H9 (cell line): ENCODE results near the gene KRT39. TPM values are rescaled to one million over a fixed set of nuclear protein-coding genes. Genes with fewer than 3 reads are reported as not detected.

ENCODE experiments used
- DNase-seq: peaks from one replicate; pipeline ENCODE4 v3.0.0-alpha.2; 2017
- H2AFZ ChIP-seq: one replicate; pipeline ENCODE4 v1.6.1; 2013; ENCODE audit warnings: mild to moderate bottlenecking, low read length, control low read depth, moderate library complexity
- H2AK5ac ChIP-seq: 2 replicates; pipeline ENCODE4 v1.6.1; 2013; ENCODE audit warnings: low read length, control low read depth, mixed read lengths; ENCODE audit not compliant: insufficient read length
- H2BK120ac ChIP-seq: one replicate; pipeline ENCODE4 v1.6.1; 2013; ENCODE audit warnings: low read depth, mild to moderate bottlenecking, low read length, control low read depth, inconsistent platforms; ENCODE audit not compliant: poor library complexity, severe bottlenecking
- H2BK12ac ChIP-seq: 2 replicates; pipeline ENCODE4 v1.6.1; 2013; ENCODE audit warnings: low read length, control low read depth, mixed read lengths, low read depth; ENCODE audit not compliant: insufficient read length
- H2BK15ac ChIP-seq: 2 replicates; pipeline ENCODE4 v1.6.1; 2013; ENCODE audit warnings: low read depth, low read length, control low read depth
- H2BK20ac ChIP-seq: one replicate; pipeline ENCODE4 v1.6.1; 2013; ENCODE audit warnings: low read depth, mild to moderate bottlenecking, low read length, control low read depth, inconsistent platforms; ENCODE audit not compliant: poor library complexity, severe bottlenecking
- H2BK5ac ChIP-seq: 2 replicates; pipeline ENCODE4 v1.6.1; 2013; ENCODE audit warnings: low read length, control low read depth, mixed read lengths; ENCODE audit not compliant: insufficient read length
- H3K14ac ChIP-seq: 2 replicates; pipeline ENCODE4 v1.6.1; 2013; ENCODE audit warnings: low read length, control low read depth; ENCODE audit not compliant: insufficient read depth
- H3K18ac ChIP-seq: 2 replicates; pipeline ENCODE4 v1.6.1; 2013; ENCODE audit warnings: low read depth, mild to moderate bottlenecking, mixed read lengths, low read length, control low read depth; ENCODE audit not compliant: insufficient read length
- H3K23ac ChIP-seq: 2 replicates; pipeline ENCODE4 v1.6.1; 2013; ENCODE audit warnings: low read length, control low read depth, mixed read lengths, low read depth; ENCODE audit not compliant: insufficient read length
- H3K23me2 ChIP-seq: 2 replicates; pipeline ENCODE4 v1.6.1; 2013; ENCODE audit warnings: low read depth, mild to moderate bottlenecking, mixed read lengths, low read length, control low read depth; ENCODE audit not compliant: insufficient read length, poor library complexity, severe bottlenecking
- H3K27ac ChIP-seq: 2 replicates; pipeline ENCODE4 v1.5.1; 2013; ENCODE audit warnings: low read length, control low read depth, mixed read lengths, low read depth; ENCODE audit not compliant: insufficient read length
- H3K27me3 ChIP-seq: 2 replicates; pipeline ENCODE4 v1.6.1; 2013; ENCODE audit warnings: low read length, control low read depth, inconsistent platforms; ENCODE audit not compliant: insufficient read depth
- H3K4ac ChIP-seq: 2 replicates; pipeline ENCODE4 v1.6.1; 2013; ENCODE audit warnings: low read depth, mild to moderate bottlenecking, control low read depth, inconsistent platforms, low read length, moderate library complexity
- H3K4me1 ChIP-seq: 2 replicates; pipeline ENCODE4 v1.6.1; 2013; ENCODE audit warnings: low read length, control low read depth, inconsistent platforms; ENCODE audit not compliant: insufficient read depth
- H3K4me2 ChIP-seq: 2 replicates; pipeline ENCODE4 v1.6.1; 2013; ENCODE audit warnings: low read length, control low read depth, mixed read lengths; ENCODE audit not compliant: insufficient read length, insufficient read depth
- H3K56ac ChIP-seq: 2 replicates; pipeline ENCODE4 v1.6.1; 2013; ENCODE audit warnings: low read depth, mild to moderate bottlenecking, mixed read lengths, low read length, control low read depth; ENCODE audit not compliant: insufficient read length
- H3K79me1 ChIP-seq: 2 replicates; pipeline ENCODE4 v1.6.1; 2013; ENCODE audit warnings: low read depth, mild to moderate bottlenecking, moderate library complexity, low read length, control low read depth, inconsistent platforms; ENCODE audit not compliant: insufficient read depth, poor library complexity, severe bottlenecking
- H3K79me2 ChIP-seq: 2 replicates; pipeline ENCODE4 v1.6.1; 2013; ENCODE audit warnings: low read length, control low read depth, inconsistent platforms; ENCODE audit not compliant: insufficient read depth
- H3K9ac ChIP-seq: 2 replicates; pipeline ENCODE4 v1.6.1; 2013; ENCODE audit warnings: low read length, control low read depth, mixed read lengths; ENCODE audit not compliant: insufficient read length; ENCODE audit errors: extremely low read depth
- H3K9me3 ChIP-seq: one replicate; pipeline ENCODE4 v1.6.1; 2013; ENCODE audit warnings: low read depth, low read length, inconsistent platforms; ENCODE audit not compliant: control insufficient read depth
- H3T11ph ChIP-seq: one replicate; pipeline ENCODE4 v1.6.1; 2013; ENCODE audit warnings: mild to moderate bottlenecking, low read length, control low read depth, inconsistent platforms
- H4K20me1 ChIP-seq: one replicate; pipeline ENCODE4 v1.6.1; 2013; ENCODE audit not compliant: control insufficient read depth, insufficient read length, insufficient read depth
- H4K5ac ChIP-seq: 2 replicates; pipeline ENCODE4 v1.6.1; 2013; ENCODE audit warnings: low read depth, mild to moderate bottlenecking, mixed read lengths, low read length, control low read depth; ENCODE audit not compliant: insufficient read length
- H4K8ac ChIP-seq: replicated peaks from 2 replicates; pipeline ENCODE4 v1.6.1; 2013; ENCODE audit warnings: low read length, control low read depth, mixed read lengths, low read depth; ENCODE audit not compliant: insufficient read length
- H4K91ac ChIP-seq: 2 replicates; pipeline ENCODE4 v1.6.1; 2013; ENCODE audit warnings: low read depth, mild to moderate bottlenecking, moderate library complexity, mixed read lengths, low read length, control low read depth; ENCODE audit not compliant: insufficient read length
- H3K27ac Mint-ChIP-seq, 3 experiments: 2 replicates in 2 of 3; 3 replicates in 1 of 3; pipeline ENCODE4 v1.8.0; 2020 to 2021; ENCODE audit warnings: mixed read lengths in 3 of 3, mild to moderate bottlenecking in 1 of 3, moderate library complexity in 1 of 3
- H3K27me3 Mint-ChIP-seq: 2 replicates; pipeline ENCODE4 v1.8.0; 2021; ENCODE audit warnings: low read depth, mild to moderate bottlenecking, moderate library complexity, mixed read lengths
- H3K36me3 Mint-ChIP-seq, 3 experiments: 2 replicates in 2 of 3; 3 replicates in 1 of 3; pipeline ENCODE4 v1.8.0; 2020 to 2021; ENCODE audit warnings: low read depth in 3 of 3, mixed read lengths in 3 of 3; ENCODE audit not compliant: insufficient read depth in 1 of 3
- H3K4me1 Mint-ChIP-seq, 2 experiments: 2 replicates each; pipeline ENCODE4 v1.8.0; 2020; ENCODE audit warnings: mixed read lengths in 2 of 2
- H3K4me3 Mint-ChIP-seq, 2 experiments: 2 replicates in 1 of 2; 3 replicates in 1 of 2; pipeline ENCODE4 v1.8.0; 2020 to 2021; ENCODE audit warnings: mild to moderate bottlenecking in 2 of 2, mixed read lengths in 2 of 2, moderate library complexity in 1 of 2
- H3K9me3 Mint-ChIP-seq, 2 experiments: 2 replicates in 1 of 2; 3 replicates in 1 of 2; pipeline ENCODE4 v1.8.0; 2020; ENCODE audit warnings: mild to moderate bottlenecking in 2 of 2, mixed read lengths in 2 of 2, moderate library complexity in 1 of 2
- CTCF ChIP-seq: fragments of 200-600 bp; sonication (generic); conservative IDR thresholded peaks from 3 replicates; pipeline ENCODE4 v1.8.0; 2021; ENCODE audit warnings: antibody characterized with exemption, mild to moderate bottlenecking
- WGBS: extraction: QIAGEN DNeasy Blood & Tissue Kit; methylation state at CpG from one replicate; pipeline ENCODE4 v1.1.7; 2013; ENCODE audit warnings: missing lambda C conversion rate, low lambda C conversion rate, mixed read lengths; ENCODE audit not compliant: insufficient read length; ENCODE audit errors: extremely low coverage; 5-methylcytosine and 5-hydroxymethylcytosine counted together
- total RNA-seq: library from RNA; stranded (reverse); gene quantifications from 2 replicates; pipeline ENCODE4 v1.2.1, GENCODE V29; 2021

The KRT39 gene
- total RNA-seq, 1 experiment from 2014 or later: not detected

GRCh38 chr17:40984226-40984625 lies 17.5 kb upstream of the KRT39 start, which contains the start of gene KRT40:
KRT40 (minus strand) TSS chr17:40984326; CDS start chr17:40984273, 53 bp downstream.
- no peak within 1 kb of the TSS; a peak in 1 of 7 replicates for H3K27ac Mint-ChIP-seq
- Histone ChIP-seq H3K56ac (no peak within 1 kb of the TSS), H3K9me3 (no peaks in the 10 kb centered on the region), H3K23me2 (no peaks in the 10 kb centered on the region), H3K14ac (no peak within 1 kb of the TSS; the same call in 1 of the 2 replicates), H3K18ac (no peak within 1 kb of the TSS), H3K4me1 (no peaks in the 10 kb centered on the region; the same call in 1 of the 2 replicates), H2BK20ac (no peak within 1 kb of the TSS), H3K23ac (no peak within 1 kb of the TSS), H2AFZ (no peak within 1 kb of the TSS), H3K79me2 (no peaks in the 10 kb centered on the region), H2AK5ac (no peak within 1 kb of the TSS), H2BK120ac (no peak within 1 kb of the TSS), H4K5ac (no peak within 1 kb of the TSS), H2BK5ac (no peak within 1 kb of the TSS), H4K20me1 (no peaks in the 10 kb centered on the region), H3K4ac (no peak within 1 kb of the TSS), H3K4me2 (no peak within 1 kb of the TSS), H4K8ac (no peak within 1 kb of the TSS), H3K79me1 (no peaks in the 10 kb centered on the region), H3K9ac (no peak within 1 kb of the TSS), H3K27me3 (no peaks in the 10 kb centered on the region), H3T11ph (no peak within 1 kb of the TSS), H4K91ac (no peak within 1 kb of the TSS), H2BK12ac (no peak within 1 kb of the TSS), H3K27ac (no peak within 1 kb of the TSS), H2BK15ac (no peak within 1 kb of the TSS)
- no peak within 1 kb of the TSS for H3K4me3 Mint-ChIP-seq
- no peak for TF ChIP-seq CTCF
- H3K4me1 Mint-ChIP-seq: peaks cover 11 to 14% of the 10 kb centered on the region in 2 experiments
- H3K27me3 Mint-ChIP-seq: peaks cover 3% of the 10 kb centered on the region
- H3K36me3 Mint-ChIP-seq: no peaks in the 10 kb centered on the region
- WGBS: no CpG with 5 or more reads among the region's 3 CpGs
- no peak for DNase-seq
- H3K9me3 Mint-ChIP-seq: peaks cover 0 to 5% of the 10 kb centered on the region in 2 experiments; a peak in 2 of 5 replicates
